WTC11 (cell line): Measurements from ENCODE around the gene SWAP70. TPM values are rescaled to one million over a fixed set of nuclear protein-coding genes. Genes with fewer than 3 reads are reported as not detected.

Experiments
- ATAC-seq: fragments of 200-7000 bp; cut with Tn5 transposase; 2 replicates; pipeline ENCODE4 v1.10.0; 2021; ENCODE audit warnings: mild to moderate bottlenecking, moderate library complexity
- CTCF ChIA-PET: fragments of 300-600 bp; sonication (Branson Sonifier 250); formaldehyde crosslinking; loops from one replicate; lab custom pipeline; 2021; ENCODE audit warnings: antibody characterized with exemption; lab: Charles Lee
- POLR2A ChIA-PET: fragments of 350-600 bp; sonication (Branson Sonifier 250); formaldehyde crosslinking; loops from one replicate; lab custom pipeline; 2021; ENCODE audit warnings: antibody characterized with exemption; lab: Charles Lee
- DNase-seq: peaks from one replicate; pipeline ENCODE4 v3.0.0; 2021; ENCODE audit warnings: low spot score
- H3K27ac Mint-ChIP-seq: 2 replicates; pipeline ENCODE4 v1.8.0; 2021; ENCODE audit warnings: mixed read lengths
- H3K27me3 Mint-ChIP-seq: 2 replicates; pipeline ENCODE4 v1.8.0; 2021; ENCODE audit warnings: low read depth, mild to moderate bottlenecking, moderate library complexity, mixed read lengths
- H3K36me3 Mint-ChIP-seq: 2 replicates; pipeline ENCODE4 v1.8.0; 2021; ENCODE audit warnings: mixed read lengths
- H3K4me1 Mint-ChIP-seq: 2 replicates; pipeline ENCODE4 v1.8.0; 2022; ENCODE audit warnings: mixed read lengths
- H3K4me3 Mint-ChIP-seq: 2 replicates; pipeline ENCODE4 v1.8.0; 2021; ENCODE audit warnings: mild to moderate bottlenecking, moderate library complexity, mixed read lengths
- H3K9me3 Mint-ChIP-seq: 2 replicates; pipeline ENCODE4 v1.8.0; 2021; ENCODE audit warnings: mixed read lengths
- ATF1 ChIP-seq: sonication (generic); formaldehyde crosslinking; IDR thresholded peaks from 2 replicates; pipeline ENCODE4 v1.8.1; 2023; ENCODE audit warnings: mild to moderate bottlenecking, moderate library complexity, missing genetic modification reagents
- ATF2 ChIP-seq: sonication (generic); formaldehyde crosslinking; IDR thresholded peaks from 2 replicates; pipeline ENCODE4 v1.8.1; 2022; ENCODE audit warnings: low read depth, missing genetic modification reagents, borderline replicate concordance
- CBFB ChIP-seq: sonication (generic); formaldehyde crosslinking; IDR thresholded peaks from 2 replicates; pipeline ENCODE4 v1.8.1; 2022; ENCODE audit warnings: mild to moderate bottlenecking, low read depth, missing genetic modification reagents
- CDX4 ChIP-seq: fragments of 250-450 bp; sonication (Bioruptor Pico); IDR thresholded peaks from 2 replicates; pipeline ENCODE4 v1.9.0; 2021; ENCODE audit warnings: moderate library complexity, mild to moderate bottlenecking, inconsistent platforms, borderline replicate concordance
- E2F1 ChIP-seq: sonication (generic); formaldehyde crosslinking; IDR thresholded peaks from 2 replicates; pipeline ENCODE4 v1.8.0; 2022; ENCODE audit warnings: mild to moderate bottlenecking, missing genetic modification reagents
- EMX1 ChIP-seq: fragments of 250-450 bp; sonication (Bioruptor Pico); IDR thresholded peaks from 2 replicates; pipeline ENCODE4 v1.8.0; 2021; ENCODE audit warnings: mild to moderate bottlenecking
- FOXP4 ChIP-seq: sonication (generic); formaldehyde crosslinking; IDR thresholded peaks from 2 replicates; pipeline ENCODE4 v1.8.0; 2022; ENCODE audit warnings: mild to moderate bottlenecking, missing genetic modification reagents
- GTF2I ChIP-seq: fragments of 250-450 bp; sonication (Bioruptor Pico); conservative IDR thresholded peaks from 2 replicates; pipeline ENCODE4 v1.4.0; 2021; ENCODE audit warnings: mild to moderate bottlenecking
- HMGXB4 ChIP-seq: sonication (generic); formaldehyde crosslinking; IDR thresholded peaks from 2 replicates; pipeline ENCODE4 v1.8.1; 2023; ENCODE audit warnings: mild to moderate bottlenecking, moderate library complexity, missing genetic modification reagents
- MXD4 ChIP-seq: fragments of 250-450 bp; sonication (Bioruptor Pico); IDR thresholded peaks from 2 replicates; pipeline ENCODE4 v1.8.0; 2021; ENCODE audit warnings: mild to moderate bottlenecking, moderate library complexity, borderline replicate concordance
- NFATC4 ChIP-seq: fragments of 250-450 bp; sonication (Bioruptor Pico); IDR thresholded peaks from 2 replicates; pipeline ENCODE4 v1.9.0; 2021; ENCODE audit warnings: mild to moderate bottlenecking
- NFE2L1 ChIP-seq: sonication (generic); formaldehyde crosslinking; IDR thresholded peaks from 2 replicates; pipeline ENCODE4 v1.8.1; 2023; ENCODE audit warnings: missing genetic modification reagents
- RELA ChIP-seq: sonication (generic); formaldehyde crosslinking; IDR thresholded peaks from 2 replicates; pipeline ENCODE4 v1.8.1; 2022; ENCODE audit warnings: missing genetic modification reagents, mild to moderate bottlenecking, borderline replicate concordance
- SMAD4 ChIP-seq: sonication (generic); formaldehyde crosslinking; IDR thresholded peaks from 2 replicates; pipeline ENCODE4 v1.8.0; 2022; ENCODE audit warnings: mild to moderate bottlenecking, missing genetic modification reagents
- STAT6 ChIP-seq: sonication (generic); formaldehyde crosslinking; conservative IDR thresholded peaks from 2 replicates; pipeline ENCODE4 v1.8.1; 2023; ENCODE audit warnings: mild to moderate bottlenecking, low read depth, missing genetic modification reagents, moderate library complexity
- TEAD4 ChIP-seq: sonication (generic); formaldehyde crosslinking; IDR thresholded peaks from 2 replicates; pipeline ENCODE4 v1.8.0; 2022; ENCODE audit warnings: mild to moderate bottlenecking, missing genetic modification reagents
- USF2 ChIP-seq: sonication (generic); formaldehyde crosslinking; IDR thresholded peaks from 2 replicates; pipeline ENCODE4 v1.8.1; 2023; ENCODE audit warnings: mild to moderate bottlenecking, missing genetic modification reagents, moderate library complexity
- ZBTB21 ChIP-seq: sonication (generic); formaldehyde crosslinking; IDR thresholded peaks from 2 replicates; pipeline ENCODE4 v1.8.1; 2023; ENCODE audit warnings: mild to moderate bottlenecking, missing genetic modification reagents, borderline replicate concordance
- ZSCAN18 ChIP-seq: fragments of 250-450 bp; sonication (Bioruptor Pico); IDR thresholded peaks from 2 replicates; pipeline ENCODE4 v2.1.2; 2022; ENCODE audit warnings: mild to moderate bottlenecking, moderate library complexity
- total RNA-seq: library from RNA; stranded (reverse); gene quantifications from 3 replicates; pipeline ENCODE4 v1.2.3, GENCODE V29; 2021

Gene SWAP70
- total RNA-seq, 1 experiment from 2014 or later = 24.1 TPM

GRCh38 chr11:9783986-9784385 is 120.1 kb downstream of the SWAP70 start (continued):
- TF ChIP-seq HMGXB4 (CRISPR knock-in tag) (no peak), NFE2L1 (CRISPR knock-in tag) (no peak), USF2 (CRISPR knock-in tag) (no peak), SMAD4 (no peak)

- no peak for ATAC-seq
- POLR2A ChIA-PET = no interaction called here
- no peak overlapping the region for H3K4me3 Mint-ChIP-seq
- no peak overlapping the region for H3K27ac Mint-ChIP-seq
- no peaks in the 10 kb centered on the region for H3K9me3 Mint-ChIP-seq
- H3K27me3 Mint-ChIP-seq = no peaks in the 10 kb centered on the region
- peaks cover 47% of the 10 kb centered on the region for H3K36me3 Mint-ChIP-seq
- CTCF ChIA-PET = no interaction called here
- DNase-seq = no peak
- H3K4me1 Mint-ChIP-seq = no peaks in the 10 kb centered on the region
- no peak for TF ChIP-seq EMX1 (CRISPR knock-in tag)
- TF ChIP-seq E2F1 (CRISPR knock-in tag) = no peak
- no peak for TF ChIP-seq ATF1 (CRISPR knock-in tag)
- TF ChIP-seq CBFB = no peak
- no peak for TF ChIP-seq RELA (CRISPR knock-in tag)
- TF ChIP-seq NFE2L1 (CRISPR knock-in tag) = no peak
- no peak for TF ChIP-seq HMGXB4 (CRISPR knock-in tag)
- no peak for TF ChIP-seq CDX4
- TF ChIP-seq GTF2I (CRISPR knock-in tag) = no peak
- no peak for TF ChIP-seq ATF2 (CRISPR knock-in tag)
- no peak for TF ChIP-seq ZSCAN18 (CRISPR knock-in tag)
- no peak for TF ChIP-seq NFATC4 (CRISPR knock-in tag)
- no peak for TF ChIP-seq FOXP4 (CRISPR knock-in tag)
- TF ChIP-seq ZBTB21 (CRISPR knock-in tag) = no peak
- TF ChIP-seq STAT6 = no peak
- no peak for TF ChIP-seq MXD4
- no peak for TF ChIP-seq TEAD4 (CRISPR knock-in tag)
These were observed 120.9 kb downstream of the SWAP70 start for GRCh38 chr11:9784602-9785315.
